ENCODE data around the gene SKAP2. TPM values are rescaled to one million over a fixed set of nuclear protein-coding genes. Genes with fewer than 3 reads are reported as not detected.

Gene SKAP2
- total and polyA plus RNA-seq, 2 donors (not counting 1 experiment from before 2014, with no cell fraction given): 17.5 to 25.9 TPM

DNA sequence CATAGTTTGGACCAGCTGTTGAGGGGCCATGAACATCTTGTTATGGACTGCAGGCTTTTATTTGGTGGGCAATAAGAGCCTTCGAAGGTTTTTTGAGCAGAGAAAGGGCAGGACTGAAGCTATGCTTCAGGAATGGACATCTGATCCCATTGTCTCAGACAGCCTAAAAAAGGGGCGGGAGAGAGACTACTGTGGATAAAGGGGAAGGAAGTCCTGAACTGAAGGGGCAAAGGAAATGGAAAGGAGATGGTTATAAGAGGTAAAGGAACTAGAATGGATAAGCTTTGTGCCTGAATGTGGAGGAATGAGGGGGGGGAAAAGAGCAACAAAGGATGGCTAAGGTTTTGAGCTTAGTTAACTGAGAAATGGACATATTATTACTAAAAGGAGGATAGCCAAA lies 172.5 kb downstream of the SKAP2 start:
- Histone ChIP-seq H3K27ac (ENCODE audit: insufficient read depth, low read length) (no peak overlapping the region), H3K4me1 (ENCODE audit: control insufficient read depth, extremely low read depth, insufficient read depth, low read length) (peaks cover 7% of the 10 kb centered on the region), H3K9ac (ENCODE audit: insufficient read depth, low read length) (no peak overlapping the region), H3K36me3 (ENCODE audit: control insufficient read depth, insufficient read depth, low read length) (no peaks in the 10 kb centered on the region), H3K79me2 (ENCODE audit: control insufficient read depth, insufficient read depth, low read length) (no peaks in the 10 kb centered on the region), H3K9me3 (ENCODE audit: control insufficient read depth, insufficient read depth, low read depth, low read length) (no peaks in the 10 kb centered on the region), H3K4me3 (replicated peaks in 1 of 4; ENCODE audit: control extremely low read depth in 1 of 4, insufficient read depth in 1 of 4, low read depth in 3 of 4, low read length in 4 of 4) (no peak overlapping the region), H4K20me1 (ENCODE audit: control insufficient read depth, extremely low read depth, insufficient read depth, low read length) (no peaks in the 10 kb centered on the region), H3K27me3 (ENCODE audit: control insufficient read depth, insufficient read depth, low read length) (no peaks in the 10 kb centered on the region), H2AFZ (ENCODE audit: low read length) (no peak overlapping the region), H3K4me2 (ENCODE audit: extremely low read depth, insufficient read depth, low read length) (no peak overlapping the region)
- no peak for TF ChIP-seq EZH2 (IDR thresholded peaks at IDR 0.05; ENCODE audit: low read length, missing control alignments)
- TF ChIP-seq, protein P1, sequence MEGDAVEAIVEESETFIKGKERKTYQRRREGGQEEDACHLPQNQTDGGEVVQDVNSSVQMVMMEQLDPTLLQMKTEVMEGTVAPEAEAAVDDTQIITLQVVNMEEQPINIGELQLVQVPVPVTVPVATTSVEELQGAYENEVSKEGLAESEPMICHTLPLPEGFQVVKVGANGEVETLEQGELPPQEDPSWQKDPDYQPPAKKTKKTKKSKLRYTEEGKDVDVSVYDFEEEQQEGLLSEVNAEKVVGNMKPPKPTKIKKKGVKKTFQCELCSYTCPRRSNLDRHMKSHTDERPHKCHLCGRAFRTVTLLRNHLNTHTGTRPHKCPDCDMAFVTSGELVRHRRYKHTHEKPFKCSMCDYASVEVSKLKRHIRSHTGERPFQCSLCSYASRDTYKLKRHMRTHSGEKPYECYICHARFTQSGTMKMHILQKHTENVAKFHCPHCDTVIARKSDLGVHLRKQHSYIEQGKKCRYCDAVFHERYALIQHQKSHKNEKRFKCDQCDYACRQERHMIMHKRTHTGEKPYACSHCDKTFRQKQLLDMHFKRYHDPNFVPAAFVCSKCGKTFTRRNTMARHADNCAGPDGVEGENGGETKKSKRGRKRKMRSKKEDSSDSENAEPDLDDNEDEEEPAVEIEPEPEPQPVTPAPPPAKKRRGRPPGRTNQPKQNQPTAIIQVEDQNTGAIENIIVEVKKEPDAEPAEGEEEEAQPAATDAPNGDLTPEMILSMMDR (conservative IDR thresholded peaks at IDR 0.05 in 1 of 2, IDR thresholded peaks at IDR 0.05 in 1 of 2; ENCODE audit: low read depth in 1 of 2, low read length in 2 of 2): no peak
- no peak for DNase-seq (ENCODE audit: low read depth in 2 of 2)

DNA sequence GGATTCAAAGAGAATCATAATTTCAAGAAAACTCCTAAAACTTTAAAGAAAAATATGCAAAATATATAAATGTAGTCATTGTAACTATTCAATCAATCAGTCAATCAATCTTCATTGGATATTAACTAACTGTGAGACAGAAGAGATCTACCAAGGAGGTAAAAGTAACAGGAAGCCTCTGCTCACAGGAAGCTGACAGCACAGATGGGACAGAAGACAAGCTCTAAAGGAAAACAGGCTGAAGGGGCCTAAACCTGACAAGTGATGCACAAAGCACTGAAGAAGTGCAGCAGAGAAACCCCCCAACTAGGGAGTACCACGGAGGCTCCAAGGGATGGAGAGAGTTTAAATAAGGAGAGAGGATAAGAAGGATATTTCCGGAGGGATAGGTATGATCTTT lies 173.0 kb downstream of the SKAP2 start:
- H3K4me3 ChIP-seq (replicated peaks in 1 of 4; ENCODE audit: control extremely low read depth in 1 of 4, insufficient read depth in 1 of 4, low read depth in 3 of 4, low read length in 4 of 4): no peak overlapping the region
- no peak overlapping the region for H3K27ac ChIP-seq (ENCODE audit: insufficient read depth, low read length)
- H3K79me2 ChIP-seq (ENCODE audit: control insufficient read depth, insufficient read depth, low read length): no peaks in the 10 kb centered on the region
- no peaks in the 10 kb centered on the region for H4K20me1 ChIP-seq (ENCODE audit: control insufficient read depth, extremely low read depth, insufficient read depth, low read length)
- no peak for DNase-seq (ENCODE audit: low read depth in 2 of 2)
- no peaks in the 10 kb centered on the region for H3K9me3 ChIP-seq (ENCODE audit: control insufficient read depth, insufficient read depth, low read depth, low read length)
- no peak overlapping the region for H3K4me2 ChIP-seq (ENCODE audit: extremely low read depth, insufficient read depth, low read length)
- H2AFZ ChIP-seq (ENCODE audit: low read length): no peak overlapping the region
- H3K9ac ChIP-seq (ENCODE audit: insufficient read depth, low read length): no peak overlapping the region
- TF ChIP-seq EZH2 (IDR thresholded peaks at IDR 0.05; ENCODE audit: low read length, missing control alignments): no peak
- TF ChIP-seq, protein P1 (conservative IDR thresholded peaks at IDR 0.05 in 1 of 2, IDR thresholded peaks at IDR 0.05 in 1 of 2; ENCODE audit: low read depth in 1 of 2, low read length in 2 of 2): no peak
- peaks cover 11% of the 10 kb centered on the region for H3K4me1 ChIP-seq (ENCODE audit: control insufficient read depth, extremely low read depth, insufficient read depth, low read length)
- no peaks in the 10 kb centered on the region for H3K36me3 ChIP-seq (ENCODE audit: control insufficient read depth, insufficient read depth, low read length)
- no peaks in the 10 kb centered on the region for H3K27me3 ChIP-seq (ENCODE audit: control insufficient read depth, insufficient read depth, low read length)

DNA sequence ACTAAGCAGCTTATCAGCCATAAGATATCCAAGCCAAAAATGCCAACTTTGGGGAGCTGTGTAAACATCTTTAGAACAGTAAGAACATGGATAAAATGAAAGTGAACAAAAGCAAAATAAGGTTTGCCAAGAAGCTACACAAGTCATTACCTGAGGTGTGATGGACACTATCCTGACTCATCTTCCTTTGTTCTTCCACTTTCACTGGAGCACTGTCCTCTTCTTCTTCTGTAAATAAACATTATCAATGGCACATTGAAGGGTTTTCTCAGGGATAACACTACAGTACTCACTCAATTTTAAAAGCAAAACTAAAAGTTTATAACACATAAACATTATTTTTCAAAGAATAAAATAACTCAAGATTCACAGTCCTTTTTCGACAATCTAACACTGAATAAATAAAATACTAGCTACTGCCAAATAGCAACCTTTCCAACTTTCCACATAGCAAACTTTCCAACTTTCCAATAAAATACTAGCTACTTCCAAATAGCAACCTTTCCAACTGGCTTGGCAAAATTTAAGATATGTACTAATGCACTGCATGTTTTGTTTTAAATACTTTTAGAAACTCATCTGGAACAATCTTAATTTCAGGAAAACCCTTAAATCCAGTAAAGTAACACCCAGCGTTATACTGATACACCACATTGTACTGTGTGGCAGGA lies 174.1 kb downstream of the SKAP2 start:
- TF ChIP-seq, protein P1 (conservative IDR thresholded peaks at IDR 0.05 in 1 of 2, IDR thresholded peaks at IDR 0.05 in 1 of 2; ENCODE audit: low read depth in 1 of 2, low read length in 2 of 2): no peak
- TF ChIP-seq EZH2 (IDR thresholded peaks at IDR 0.05; ENCODE audit: low read length, missing control alignments): no peak
- H3K4me1 ChIP-seq (ENCODE audit: control insufficient read depth, extremely low read depth, insufficient read depth, low read length): peaks cover 19% of the 10 kb centered on the region
- H2AFZ ChIP-seq (ENCODE audit: low read length): no peak overlapping the region
- H3K4me3 ChIP-seq (replicated peaks in 1 of 4; ENCODE audit: control extremely low read depth in 1 of 4, insufficient read depth in 1 of 4, low read depth in 3 of 4, low read length in 4 of 4): no peak overlapping the region
- no peaks in the 10 kb centered on the region for H3K27me3 ChIP-seq (ENCODE audit: control insufficient read depth, insufficient read depth, low read length)
- H3K27ac ChIP-seq (ENCODE audit: insufficient read depth, low read length): no peak overlapping the region
- no peaks in the 10 kb centered on the region for H3K79me2 ChIP-seq (ENCODE audit: control insufficient read depth, insufficient read depth, low read length)
- H3K9ac ChIP-seq (ENCODE audit: insufficient read depth, low read length): no peak overlapping the region
- H3K4me2 ChIP-seq (ENCODE audit: extremely low read depth, insufficient read depth, low read length): no peak overlapping the region
- peak in 1 of 2 donors; percentile 6 for DNase-seq (ENCODE audit: low read depth in 2 of 2)
- no peaks in the 10 kb centered on the region for H3K36me3 ChIP-seq (ENCODE audit: control insufficient read depth, insufficient read depth, low read length)
- H4K20me1 ChIP-seq (ENCODE audit: control insufficient read depth, extremely low read depth, insufficient read depth, low read length): no peaks in the 10 kb centered on the region
- H3K9me3 ChIP-seq (ENCODE audit: control insufficient read depth, insufficient read depth, low read depth, low read length): no peaks in the 10 kb centered on the region

Measured in fibroblast of lung (primary cell).